Stomach (tissue), 9 donors: ENCODE data around the gene TXNDC5. TPM values are rescaled to one million over a fixed set of nuclear protein-coding genes. Genes with fewer than 3 reads are reported as not detected.
"Not testable (repeated sequence)": the region's sequence is repeated elsewhere in the genome, so short reads cannot be mapped to it uniquely, and the experiment has no call there.

Source experiments
- DNase-seq, 2 donors: peaks; one replicate each; pipeline versions ENCODE4 v3.0.0 to v3.0.0-alpha.2; 2013 to 2019
- H3K27ac ChIP-seq, 5 donors: fragments of 200-600 bp in 4 of 5; sonication (generic) in 4 of 5; one replicate each; pipeline ENCODE4 v1.5.1; 2013 to 2019; ENCODE audit warnings: mild to moderate bottlenecking in 1 of 5, moderate library complexity in 1 of 5
- H3K27me3 ChIP-seq, 3 donors: fragments of 200-600 bp; sonication (generic); one replicate each; pipeline ENCODE4 v1.5.1; 2017 to 2019; ENCODE audit warnings: mixed run types in 1 of 3
- H3K36me3 ChIP-seq, 4 donors: fragments of 200-600 bp; sonication (generic); 1 replicate in 3 of 4; 2 replicates in 1 of 4; pipeline ENCODE4 v1.5.1; 2016 to 2019
- H3K4me1 ChIP-seq, 4 donors: fragments of 200-600 bp; sonication (generic); one replicate each; pipeline ENCODE4 v1.5.1; 2016 to 2019
- H3K4me3 ChIP-seq, 4 donors: fragments of 200-600 bp; sonication (generic) in 3 of 4; one replicate each; pipeline ENCODE4 v1.5.1; 2016 to 2019; ENCODE audit warnings: mild to moderate bottlenecking in 1 of 4
- H3K9me3 ChIP-seq, 4 donors: fragments of 200-600 bp; sonication (generic); one replicate each; pipeline ENCODE4 v1.5.1; 2016 to 2019
- EP300 ChIP-seq: sonication (generic); formaldehyde crosslinking; IDR thresholded peaks from one replicate; pipeline ENCODE4 v1.6.1; 2017; ENCODE audit warnings: antibody characterized with exemption
- POLR2A ChIP-seq, 4 donors: fragments of 450-650 bp; IDR thresholded peaks; one replicate each; pipeline ENCODE4 v1.6.1; 2016; ENCODE audit warnings: antibody characterized with exemption in 4 of 4, control low read depth in 2 of 4, mild to moderate bottlenecking in 1 of 4, moderate library complexity in 1 of 4
- POLR2AphosphoS5 ChIP-seq, 3 donors: sonication (generic); formaldehyde crosslinking; IDR thresholded peaks; one replicate each; pipeline ENCODE4 v1.6.1; 2016; ENCODE audit warnings: antibody characterized with exemption in 3 of 3
- WGBS, 5 donors: extraction: QIAGEN DNeasy Blood & Tissue Kit in 3 of 5; methylation state at CpG; one replicate each; pipeline versions ENCODE4 v1.1.5 to v1.1.7; 2013 to 2018; 5-methylcytosine and 5-hydroxymethylcytosine counted together
- intact Hi-C: fragments of 100-400 bp; cut with DNase I; formaldehyde crosslinking; loops from one replicate; pipeline ENCODE4 v1.15.1; 2023; ENCODE audit warnings: low total_unique reads
- polyA plus RNA-seq, 3 donors: library from polyadenylated mRNA; stranded (reverse); fragments of 200-250 nt; gene quantifications; one replicate each; pipeline ENCODE4 v1.2.3, GENCODE V29; 2013
- total RNA-seq, 5 donors: library from RNA; depleted of rRNA; stranded (reverse); fragments of >200 nt; gene quantifications; one replicate each; pipeline versions ENCODE4 v1.1.0 to v1.2.3, GENCODE V29; 2014 to 2016
- TF ChIP-seq, protein P1 (sequence below), 7 experiments: fragments of 450-650 bp in 4 of 7; fragments of 200-600 bp in 3 of 7; sonication (generic) in 3 of 7; IDR thresholded peaks; one replicate each; pipeline ENCODE4 v1.5.1; 2016 to 2019; ENCODE audit warnings: antibody characterized with exemption in 7 of 7, control low read depth in 2 of 7, mild to moderate bottlenecking in 1 of 7
- donor health status: healthy with polysubstance abuse.
- donor health status: Bipolar disorder and iron deficiency.
- donor health status: healthy.

TXNDC5 gene
- total and polyA plus RNA-seq, 8 donors: 27.4 to 260 (median 48.2) TPM

DNA sequence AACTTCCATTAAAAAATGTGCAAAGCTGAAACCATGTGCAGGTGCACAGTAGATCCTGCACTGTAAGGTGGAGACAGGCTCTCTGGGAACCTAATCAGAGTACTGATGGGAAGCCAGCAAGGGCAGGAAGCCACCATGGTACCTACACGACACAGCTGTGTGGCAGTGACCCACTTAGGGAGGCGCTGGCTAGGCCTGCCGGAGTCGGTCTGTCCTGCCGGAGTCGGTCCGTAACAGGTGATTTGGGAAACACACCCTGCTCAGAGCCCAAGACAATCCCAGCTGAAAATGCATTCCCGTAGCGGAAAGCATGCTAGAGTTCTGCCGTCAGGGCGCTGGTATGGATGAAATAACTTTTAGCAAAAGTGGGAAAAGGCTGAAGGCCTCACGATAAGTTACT lies 17.2 kb downstream of the TXNDC5 start:
- TF ChIP-seq POLR2A (IDR thresholded peaks at IDR 0.05): no peak
- TF ChIP-seq, protein P1, sequence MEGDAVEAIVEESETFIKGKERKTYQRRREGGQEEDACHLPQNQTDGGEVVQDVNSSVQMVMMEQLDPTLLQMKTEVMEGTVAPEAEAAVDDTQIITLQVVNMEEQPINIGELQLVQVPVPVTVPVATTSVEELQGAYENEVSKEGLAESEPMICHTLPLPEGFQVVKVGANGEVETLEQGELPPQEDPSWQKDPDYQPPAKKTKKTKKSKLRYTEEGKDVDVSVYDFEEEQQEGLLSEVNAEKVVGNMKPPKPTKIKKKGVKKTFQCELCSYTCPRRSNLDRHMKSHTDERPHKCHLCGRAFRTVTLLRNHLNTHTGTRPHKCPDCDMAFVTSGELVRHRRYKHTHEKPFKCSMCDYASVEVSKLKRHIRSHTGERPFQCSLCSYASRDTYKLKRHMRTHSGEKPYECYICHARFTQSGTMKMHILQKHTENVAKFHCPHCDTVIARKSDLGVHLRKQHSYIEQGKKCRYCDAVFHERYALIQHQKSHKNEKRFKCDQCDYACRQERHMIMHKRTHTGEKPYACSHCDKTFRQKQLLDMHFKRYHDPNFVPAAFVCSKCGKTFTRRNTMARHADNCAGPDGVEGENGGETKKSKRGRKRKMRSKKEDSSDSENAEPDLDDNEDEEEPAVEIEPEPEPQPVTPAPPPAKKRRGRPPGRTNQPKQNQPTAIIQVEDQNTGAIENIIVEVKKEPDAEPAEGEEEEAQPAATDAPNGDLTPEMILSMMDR (IDR thresholded peaks at IDR 0.05): no peak
- TF ChIP-seq POLR2AphosphoS5 (IDR thresholded peaks at IDR 0.05): no peak
- no peak for TF ChIP-seq EP300
- H3K27me3 ChIP-seq: no peaks in the 10 kb centered on the region
- H3K9me3 ChIP-seq: no peaks in the 10 kb centered on the region
- no peak overlapping the region for H3K4me3 ChIP-seq
- DNase-seq: no peak
- intact Hi-C loops: no loop called here
- no peaks in the 10 kb centered on the region for H3K4me1 ChIP-seq
- peaks cover 78 to 100% (median 99%) of the 10 kb centered on the region in 4 donors for H3K36me3 ChIP-seq
- no peak overlapping the region for H3K27ac ChIP-seq
- 90 to 97% (median 96%) methylated on average over 12 of the region's 12 CpGs for WGBS, 5 donors

DNA sequence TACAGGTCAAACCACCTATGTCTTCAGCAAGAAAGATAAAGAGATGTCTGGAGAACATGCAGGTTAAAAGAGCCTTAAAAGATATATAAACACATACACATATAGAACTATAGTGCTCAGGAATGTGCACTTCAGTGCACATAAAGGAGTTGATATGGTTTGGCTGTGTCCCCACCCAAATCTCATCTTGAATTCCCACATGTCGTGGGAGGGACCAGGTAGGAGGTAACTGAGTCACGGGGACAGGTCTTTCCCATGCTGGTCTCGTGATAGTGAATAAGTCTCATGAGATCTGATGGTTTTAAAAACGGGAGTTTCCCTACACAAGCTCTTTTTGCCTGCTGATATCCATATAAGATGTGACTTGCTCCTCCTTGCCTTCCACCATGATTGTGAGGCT lies 18.2 kb downstream of the TXNDC5 start:
- H3K27ac ChIP-seq, DNase-seq, H3K4me3 ChIP-seq, H3K4me1 ChIP-seq, H3K9me3 ChIP-seq, intact Hi-C loops, H3K27me3 ChIP-seq: not testable (repeated sequence)
- 82 to 98% (median 95%) methylated on average over 4 of the region's 4 CpGs for WGBS, 5 donors
- peaks cover 78 to 100% (median 99%) of the 10 kb centered on the region in 4 donors for H3K36me3 ChIP-seq

DNA sequence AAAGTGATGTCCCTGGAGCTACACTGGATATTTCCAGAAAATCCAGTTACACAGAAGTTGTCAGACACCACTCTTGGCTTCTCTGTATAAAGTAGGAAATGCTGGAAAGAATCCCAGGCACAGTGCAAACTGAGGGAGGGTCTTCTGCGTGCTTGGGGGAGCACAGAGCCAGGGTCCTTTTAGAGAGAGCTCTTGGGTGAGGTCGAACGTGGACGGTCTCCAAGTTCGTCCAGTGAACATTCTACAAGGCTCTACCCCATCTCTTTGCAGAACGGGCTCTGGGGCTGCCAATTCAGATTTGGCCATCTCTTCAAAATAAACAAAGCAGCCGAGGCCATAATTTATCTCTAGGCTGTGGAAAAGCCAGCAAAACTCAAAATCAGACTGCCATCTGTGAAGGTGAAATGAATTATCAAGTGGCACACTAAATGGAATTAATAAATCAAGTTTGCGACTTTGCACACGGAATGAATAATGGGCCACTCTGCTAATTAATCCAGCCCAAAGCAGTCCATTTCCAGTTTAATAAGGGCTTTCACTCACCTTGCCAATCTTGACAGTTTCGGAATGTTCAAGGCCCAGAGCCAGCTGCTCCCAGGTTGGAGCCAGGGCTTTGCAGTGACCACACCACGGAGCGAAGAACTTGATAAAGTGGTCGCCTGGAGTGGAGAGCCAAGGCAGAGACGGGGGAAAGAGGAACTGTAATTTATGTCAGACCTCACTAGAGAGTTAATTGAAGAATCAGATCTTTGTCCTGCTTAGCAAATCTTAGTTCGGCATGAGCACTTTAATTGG lies 19.3 kb downstream of the TXNDC5 start:
- H3K27ac ChIP-seq: no peak overlapping the region
- intact Hi-C loops: no loop called here
- H3K27me3 ChIP-seq: no peaks in the 10 kb centered on the region
- no peaks in the 10 kb centered on the region for H3K9me3 ChIP-seq
- no peaks in the 10 kb centered on the region for H3K4me1 ChIP-seq
- 74 to 86% (median 79%) methylated on average over 15 of the region's 15 CpGs for WGBS, 5 donors
- peaks cover 82 to 100% (median 100%) of the 10 kb centered on the region in 4 donors for H3K36me3 ChIP-seq
- TF ChIP-seq, protein P1 (IDR thresholded peaks at IDR 0.05): no peak
- TF ChIP-seq EP300 (no peak), POLR2AphosphoS5 (IDR thresholded peaks at IDR 0.05) (no peak), POLR2A (IDR thresholded peaks at IDR 0.05) (no peak)
- no peak overlapping the region for H3K4me3 ChIP-seq
- DNase-seq: no peak

DNA sequence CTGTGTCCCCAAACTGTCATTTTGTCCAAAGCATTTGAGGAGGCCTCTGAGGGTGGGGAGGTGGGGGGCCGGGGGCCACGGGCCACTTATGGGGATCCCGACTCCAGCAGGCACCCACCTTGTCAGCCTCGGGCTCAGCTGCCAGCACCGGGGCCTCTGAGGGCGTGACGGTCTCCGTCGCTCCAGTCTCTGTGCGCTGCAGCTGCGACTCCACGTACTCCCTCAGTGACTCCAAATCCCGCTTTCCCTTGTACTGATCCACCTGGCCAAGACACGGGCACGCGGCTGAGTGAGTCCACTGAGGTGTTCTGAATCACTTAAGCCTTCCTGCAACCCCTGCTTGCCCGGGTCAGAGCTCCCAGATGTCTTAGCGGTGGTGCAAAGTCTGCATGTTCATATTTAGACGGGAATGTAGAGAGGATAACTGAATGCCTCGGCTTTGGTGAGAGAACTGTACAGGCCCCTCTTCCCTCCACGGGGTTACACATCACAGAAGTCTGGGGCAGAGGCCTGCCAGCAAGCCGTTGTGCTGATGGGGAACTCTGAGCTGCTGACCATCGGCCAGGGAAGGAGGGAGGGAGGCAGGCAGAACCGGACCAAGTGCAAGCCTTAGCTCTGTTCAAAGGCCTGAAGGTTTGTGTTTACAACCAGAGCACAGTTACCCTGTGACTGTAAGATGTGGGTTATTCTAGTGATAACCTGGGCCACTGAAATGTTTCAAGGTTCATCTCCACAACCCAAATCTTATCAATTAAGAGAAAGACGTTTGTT lies 21.8 kb downstream of the TXNDC5 start:
- H3K9me3 ChIP-seq: no peaks in the 10 kb centered on the region
- TF ChIP-seq POLR2A (IDR thresholded peaks at IDR 0.05): no peak
- no peak for TF ChIP-seq POLR2AphosphoS5 (IDR thresholded peaks at IDR 0.05)
- TF ChIP-seq EP300: no peak
- TF ChIP-seq, protein P1 (IDR thresholded peaks at IDR 0.05): no peak
- H3K4me1 ChIP-seq: no peaks in the 10 kb centered on the region
- intact Hi-C loops: no loop called here
- no peak overlapping the region for H3K4me3 ChIP-seq
- WGBS, 5 donors: 86 to 92% (median 91%) methylated on average over 17 to 25 of the region's 25 CpGs
- H3K36me3 ChIP-seq: peaks cover 79 to 100% (median 100%) of the 10 kb centered on the region in 4 donors
- H3K27ac ChIP-seq: no peak overlapping the region
- no peak for DNase-seq
- H3K27me3 ChIP-seq: no peaks in the 10 kb centered on the region
